ENCODE results near the gene HOXB5. TPM values are rescaled to one million over a fixed set of nuclear protein-coding genes. Genes with fewer than 3 reads are reported as not detected.

Gene HOXB5
- total and polyA plus RNA-seq, 10 of the 15 experiments (the other 5 are each of a cell fraction or from before 2014, with no cell fraction given), result not detected

- ChIA-PET RAD21 (ENCODE audit: unreplicated experiment) (interaction anchor here (1.4 kb wide), 1 partner anchor 53 kb away, joined by 4 read pairs; no protein-coding TSS in a partner anchor), CTCF (interaction anchor here (1.1 kb wide), 1 partner anchor 53 kb away, joined by 4 read pairs; no protein-coding TSS in a partner anchor), POLR2A (interaction anchor here (0.6 to 1.7 kb wide), 7 partner anchors 9 to 1124 kb away, joined by 3 to 5 read pairs (median 3); no protein-coding TSS in a partner anchor), SMC1A (ENCODE audit: uncharacterized antibody, unreplicated experiment) (interaction anchor here (0.9 to 1.8 kb wide), 6 partner anchors 9 to 194 kb away, joined by 3 to 5 read pairs (median 4); no protein-coding TSS in a partner anchor)
- TF ChIP-seq ZBTB40 (IDR thresholded peaks at IDR 0.05; ENCODE audit: borderline replicate concordance) (no peak), SRF (IDR thresholded peaks at IDR 0.05; ENCODE audit: low read depth in 2 of 2, low read length in 2 of 2) (no peak), MLLT1 (IDR thresholded peaks at IDR 0.05) (peak; percentile 81), ZBTB11 (CRISPR knock-in tag; IDR thresholded peaks at IDR 0.05) (no peak), STAT3 (IDR thresholded peaks at IDR 0.05; ENCODE audit: low read depth, low read length) (no peak)
- peaks cover 0 to 4% of the 10 kb centered on the region in 2 experiments; a peak in 1 of 4 replicates for H3K27me3 ChIP-seq (replicated peaks in 1 of 2; ENCODE audit: control insufficient read depth in 2 of 2, insufficient read depth in 2 of 2, low read length in 1 of 2)
- peak overlapping the region; percentile 9; the same call in 1 of the 2 replicates for H3K4me2 ChIP-seq (ENCODE audit: control insufficient read depth, insufficient read depth)
- no peak overlapping the region; the same call in 1 of the 2 replicates for H3K9ac ChIP-seq (ENCODE audit: control insufficient read depth, insufficient read depth, low read length)
- peaks cover 7% of the 10 kb centered on the region for H3K4me1 ChIP-seq (ENCODE audit: control insufficient read depth, insufficient read depth, low read length)
- H3K79me2 ChIP-seq (ENCODE audit: control insufficient read depth, insufficient read depth, low read length), result peaks cover 9% of the 10 kb centered on the region
- DNase-seq (ENCODE audit: low read depth, low spot score) (no peak), ATAC-seq (no peak), FAIRE-seq (no peak)
- in situ Hi-C loops (cut with MboI), result no loop called here
- no peak overlapping the region for H3K4me3 ChIP-seq
- BruUV-seq (replicated peaks), result no TSS peak
- H3K27ac ChIP-seq (ENCODE audit: control insufficient read depth, insufficient read depth), result no peak overlapping the region
- H3K9me3 ChIP-seq (replicated peaks; ENCODE audit: control insufficient read depth, insufficient read depth, low read length), result no peaks in the 10 kb centered on the region
- no peaks in the 10 kb centered on the region for H4K20me1 ChIP-seq (ENCODE audit: control insufficient read depth, insufficient read depth)
- intact Hi-C loops (cut with micrococcal nuclease; ENCODE audit: unreplicated experiment), result no loop called here
- WGBS (ENCODE audit: insufficient coverage, insufficient replicate concordance, low lambda C conversion rate, missing lambda C conversion rate), result 65% methylated on average over 10 of the region's 10 CpGs
- H3K36me3 ChIP-seq (ENCODE audit: control insufficient read depth in 2 of 2, insufficient read depth in 2 of 2, low read length in 1 of 2), result peaks cover 0 to 6% of the 10 kb centered on the region in 2 experiments; a peak in 2 of 4 replicates
- no peak overlapping the region for H2AFZ ChIP-seq (ENCODE audit: control insufficient read depth, low read depth, low read length)
Measured at GRCh38 chr17:48546137-48546923, 47.2 kb downstream of the HOXB5 start.

Data from GM12878 (cell line).